ENCODE results near the gene ELOA. TPM values are rescaled to one million over a fixed set of nuclear protein-coding genes. Genes with fewer than 3 reads are reported as not detected.

The ELOA gene
- total RNA-seq, 1 donor from 2014 or later = 41.7 TPM

GRCh38 chr1:23784846-23785245 lies 41.6 kb downstream of the ELOA start:
- no peak overlapping the region for H3K4me3 Mint-ChIP-seq (ENCODE audit: unreplicated experiment)
- no peak overlapping the region for H3K27ac Mint-ChIP-seq (ENCODE audit: unreplicated experiment)
- H3K36me3 Mint-ChIP-seq (ENCODE audit: low read depth) = peaks cover 26% of the 10 kb centered on the region
- DNase-seq (ENCODE audit: low spot score) = no peak
- H3K9me3 Mint-ChIP-seq (ENCODE audit: low read depth) = no peaks in the 10 kb centered on the region
- peaks cover 18% of the 10 kb centered on the region for H3K4me1 Mint-ChIP-seq (ENCODE audit: low read depth)
- no peak for TF ChIP-seq CTCF (IDR thresholded peaks at IDR 0.05)
- H3K27me3 Mint-ChIP-seq (ENCODE audit: low read depth) = no peaks in the 10 kb centered on the region

GRCh38 chr1:23787701-23788100 lies 44.4 kb downstream of the ELOA start:
- Mint-ChIP-seq H3K4me1 (ENCODE audit: low read depth) (peaks cover 37% of the 10 kb centered on the region), H3K36me3 (ENCODE audit: low read depth) (peaks cover 22% of the 10 kb centered on the region), H3K27me3 (ENCODE audit: low read depth) (no peaks in the 10 kb centered on the region), H3K4me3 (ENCODE audit: unreplicated experiment) (no peak overlapping the region), H3K9me3 (ENCODE audit: low read depth) (no peaks in the 10 kb centered on the region), H3K27ac (ENCODE audit: unreplicated experiment) (no peak overlapping the region)
- no peak for DNase-seq (ENCODE audit: low spot score)
- TF ChIP-seq CTCF (IDR thresholded peaks at IDR 0.05) = no peak

GRCh38 chr1:23788695-23789094 lies 45.4 kb downstream of the ELOA start:
- H3K4me3 Mint-ChIP-seq (ENCODE audit: unreplicated experiment) = no peak overlapping the region

GRCh38 chr1:23790696-23791515 lies 47.6 kb downstream of the ELOA start, which contains the start of gene LYPLA2:
Gene LYPLA2 (plus strand): TSS chr1:23791145. CDS start chr1:23792683, 1,538 bp downstream.
- H3K27ac Mint-ChIP-seq (ENCODE audit: unreplicated experiment) = peak within 1 kb of the TSS; percentile 97
- H3K9me3 Mint-ChIP-seq (ENCODE audit: low read depth) = no peaks in the 10 kb centered on the region
- H3K27me3 Mint-ChIP-seq (ENCODE audit: low read depth) = no peaks in the 10 kb centered on the region
- H3K36me3 Mint-ChIP-seq (ENCODE audit: low read depth) = peaks cover 17% of the 10 kb centered on the region
- H3K4me1 Mint-ChIP-seq (ENCODE audit: low read depth) = peaks cover 37% of the 10 kb centered on the region
- peak within 1 kb of the TSS; percentile 99 for H3K4me3 Mint-ChIP-seq (ENCODE audit: unreplicated experiment)
- peak; percentile 98 for DNase-seq (ENCODE audit: low spot score)
- TF ChIP-seq CTCF (IDR thresholded peaks at IDR 0.05) = no peak

More at GRCh38 chr1:23788695-23789094, 45.4 kb downstream of the ELOA start:
- TF ChIP-seq CTCF (IDR thresholded peaks at IDR 0.05) = no peak
- Mint-ChIP-seq H3K4me1 (ENCODE audit: low read depth) (peaks cover 37% of the 10 kb centered on the region), H3K27me3 (ENCODE audit: low read depth) (no peaks in the 10 kb centered on the region), H3K9me3 (ENCODE audit: low read depth) (no peaks in the 10 kb centered on the region), H3K27ac (ENCODE audit: unreplicated experiment) (peak overlapping the region; percentile 97), H3K36me3 (ENCODE audit: low read depth) (peaks cover 22% of the 10 kb centered on the region)
- DNase-seq (ENCODE audit: low spot score) = no peak

GRCh38 chr1:23791516-23792047 lies 48.3 kb downstream of the ELOA start:
- Mint-ChIP-seq H3K4me1 (ENCODE audit: low read depth) (peaks cover 37% of the 10 kb centered on the region), H3K36me3 (ENCODE audit: low read depth) (peaks cover 13% of the 10 kb centered on the region)
- DNase-seq (ENCODE audit: low spot score) = no peak

More at GRCh38 chr1:23791516-23792047, 48.3 kb downstream of the ELOA start:
- Mint-ChIP-seq H3K27me3 (ENCODE audit: low read depth) (no peaks in the 10 kb centered on the region), H3K4me3 (ENCODE audit: unreplicated experiment) (peak overlapping the region; percentile 99), H3K9me3 (ENCODE audit: low read depth) (no peaks in the 10 kb centered on the region), H3K27ac (ENCODE audit: unreplicated experiment) (peak overlapping the region; percentile 97)
- TF ChIP-seq CTCF (IDR thresholded peaks at IDR 0.05) = no peak
